SK-N-SH treated with all-trans-retinoic acid at 6 μM for 48 hours (cell line): ENCODE data around the gene CBFA2T3.

ENCODE experiments used
- ATAC-seq: fragments of 200-7000 bp; cut with Tn5 transposase; 3 replicates; pipeline ENCODE4 v1.9.1; 2020; ENCODE audit warnings: mild to moderate bottlenecking, moderate library complexity
- BACH2 ChIP-seq: fragments of 250-450 bp; sonication (Bioruptor Pico); IDR thresholded peaks from 2 replicates; pipeline ENCODE4 v1.9.0; 2021; ENCODE audit warnings: mild to moderate bottlenecking, borderline replicate concordance
- CSRNP3 ChIP-seq: fragments of 250-450 bp; sonication (Bioruptor Pico); IDR thresholded peaks from 2 replicates; pipeline ENCODE4 v1.5.1; 2021; ENCODE audit warnings: mild to moderate bottlenecking, moderate library complexity
- GLIS3 ChIP-seq: fragments of 250-450 bp; sonication (Bioruptor Pico); IDR thresholded peaks from 2 replicates; pipeline ENCODE4 v1.5.0; 2020; ENCODE audit warnings: mild to moderate bottlenecking, moderate library complexity
- PPARA ChIP-seq: fragments of 250-450 bp; sonication (Bioruptor Pico); IDR thresholded peaks from 2 replicates; pipeline ENCODE4 v1.5.0; 2020; ENCODE audit warnings: mild to moderate bottlenecking, borderline replicate concordance
- RARB ChIP-seq: fragments of 250-450 bp; sonication (Bioruptor Pico); IDR thresholded peaks from 2 replicates; pipeline ENCODE4 v1.8.0; 2021; ENCODE audit warnings: mild to moderate bottlenecking, moderate library complexity
- SNAI2 ChIP-seq: fragments of 250-450 bp; sonication (Bioruptor Pico); IDR thresholded peaks from 2 replicates; pipeline ENCODE4 v1.5.0; 2020; ENCODE audit warnings: mild to moderate bottlenecking, moderate library complexity
- TCF4 ChIP-seq: fragments of 250-450 bp; sonication (Bioruptor Pico); IDR thresholded peaks from 2 replicates; pipeline ENCODE4 v1.8.0; 2021; ENCODE audit warnings: mild to moderate bottlenecking, moderate library complexity, borderline replicate concordance
- TOX ChIP-seq: fragments of 250-450 bp; sonication (Bioruptor Pico); IDR thresholded peaks from 2 replicates; pipeline ENCODE4 v1.8.0; 2021; ENCODE audit warnings: mild to moderate bottlenecking, moderate library complexity, borderline replicate concordance
- TSHZ2 ChIP-seq: fragments of 250-450 bp; sonication (Bioruptor Pico); IDR thresholded peaks from 2 replicates; pipeline ENCODE4 v1.5.0; 2020; ENCODE audit warnings: mild to moderate bottlenecking, moderate library complexity
- ZC3H10 ChIP-seq: fragments of 250-450 bp; sonication (Bioruptor Pico); IDR thresholded peaks from 2 replicates; pipeline ENCODE4 v1.5.1; 2021; ENCODE audit warnings: mild to moderate bottlenecking, moderate library complexity
- ZFP3 ChIP-seq: fragments of 250-450 bp; sonication (Bioruptor Pico); IDR thresholded peaks from 2 replicates; pipeline ENCODE4 v1.5.0; 2020; ENCODE audit warnings: mild to moderate bottlenecking, moderate library complexity
- ZFP30 ChIP-seq: fragments of 450-650 bp; formaldehyde crosslinking; IDR thresholded peaks from 2 replicates; pipeline ENCODE4 v1.5.0; 2022; ENCODE audit warnings: mild to moderate bottlenecking, moderate library complexity
- ZNF565 ChIP-seq: fragments of 450-650 bp; formaldehyde crosslinking; conservative IDR thresholded peaks from 2 replicates; pipeline ENCODE4 v1.5.0; 2020; ENCODE audit warnings: low read depth, mild to moderate bottlenecking, moderate library complexity
- ZNF70 ChIP-seq: fragments of 450-650 bp; formaldehyde crosslinking; IDR thresholded peaks from 2 replicates; pipeline ENCODE4 v1.5.0; 2020; ENCODE audit warnings: mild to moderate bottlenecking, moderate library complexity
- ZNF8 ChIP-seq: fragments of 450-650 bp; formaldehyde crosslinking; IDR thresholded peaks from 2 replicates; pipeline ENCODE4 v1.5.0; 2020; ENCODE audit warnings: mild to moderate bottlenecking, moderate library complexity
- TF ChIP-seq, protein P1 (sequence below): fragments of 250-450 bp; sonication (Bioruptor Pico); IDR thresholded peaks from 2 replicates; pipeline ENCODE4 v1.8.0; 2020; ENCODE audit warnings: mild to moderate bottlenecking, moderate library complexity, borderline replicate concordance
- TF ChIP-seq, protein P2 (sequence below): fragments of 250-450 bp; sonication (Bioruptor Pico); IDR thresholded peaks from 2 replicates; pipeline ENCODE4 v1.5.1; 2020; ENCODE audit warnings: low read depth, mild to moderate bottlenecking, moderate library complexity

Gene CBFA2T3

GRCh38 chr16:88900662-88901052, 76.3 kb downstream of the CBFA2T3 start:
- TF ChIP-seq ZFP30 (CRISPR knock-in tag) (no peak), TOX (CRISPR knock-in tag) (no peak), ZFP3 (CRISPR knock-in tag) (no peak), TSHZ2 (CRISPR knock-in tag) (no peak), CSRNP3 (no peak), BACH2 (no peak)
- ATAC-seq = no peak

DNA sequence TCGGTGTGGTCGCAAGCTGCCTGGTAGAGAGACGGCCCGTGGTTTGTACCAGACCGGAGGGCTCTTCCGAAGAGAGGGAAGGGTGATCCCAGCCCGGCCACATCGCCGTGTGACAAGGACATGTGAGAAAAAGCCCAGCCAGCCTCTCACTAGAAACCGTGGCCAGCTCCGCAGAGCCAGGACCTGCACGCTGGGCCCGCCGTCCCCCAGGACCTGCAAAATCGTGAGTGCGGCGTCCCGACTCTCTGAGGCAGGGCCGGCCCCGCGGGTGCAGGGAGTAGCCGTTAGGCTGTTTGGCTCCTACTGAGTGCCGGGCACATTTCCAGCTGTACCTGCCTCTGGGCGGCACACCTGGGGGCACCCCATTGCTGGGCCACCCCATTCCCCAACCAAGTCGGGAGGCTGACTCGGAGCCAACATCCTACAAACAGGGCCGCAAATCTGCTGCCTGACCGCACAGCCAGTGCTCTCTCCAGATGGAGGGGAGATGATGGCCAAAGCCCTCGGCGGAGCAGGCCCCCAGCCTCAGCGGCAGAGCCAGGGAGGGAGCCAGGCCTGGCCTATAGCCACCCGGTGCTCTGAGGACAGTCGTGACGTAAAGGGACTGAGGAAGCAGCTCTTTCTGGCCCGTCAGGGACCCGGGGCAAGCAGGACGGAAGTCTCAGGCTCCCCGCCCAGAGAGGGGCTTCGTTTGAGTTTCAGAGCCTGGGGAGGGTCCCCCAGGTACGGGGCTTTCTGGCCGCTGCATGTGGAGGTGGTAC, 76.9 kb downstream of the CBFA2T3 start:
- no peak for ATAC-seq
- no peak for TF ChIP-seq ZNF565
- TF ChIP-seq ZNF70 (CRISPR knock-in tag) = no peak
- no peak for TF ChIP-seq BACH2
- no peak for TF ChIP-seq PPARA (CRISPR knock-in tag)
- TF ChIP-seq TOX (CRISPR knock-in tag) = no peak
- TF ChIP-seq ZNF8 (CRISPR knock-in tag) = no peak
- TF ChIP-seq ZC3H10 (CRISPR knock-in tag) = no peak
- TF ChIP-seq, protein P1, sequence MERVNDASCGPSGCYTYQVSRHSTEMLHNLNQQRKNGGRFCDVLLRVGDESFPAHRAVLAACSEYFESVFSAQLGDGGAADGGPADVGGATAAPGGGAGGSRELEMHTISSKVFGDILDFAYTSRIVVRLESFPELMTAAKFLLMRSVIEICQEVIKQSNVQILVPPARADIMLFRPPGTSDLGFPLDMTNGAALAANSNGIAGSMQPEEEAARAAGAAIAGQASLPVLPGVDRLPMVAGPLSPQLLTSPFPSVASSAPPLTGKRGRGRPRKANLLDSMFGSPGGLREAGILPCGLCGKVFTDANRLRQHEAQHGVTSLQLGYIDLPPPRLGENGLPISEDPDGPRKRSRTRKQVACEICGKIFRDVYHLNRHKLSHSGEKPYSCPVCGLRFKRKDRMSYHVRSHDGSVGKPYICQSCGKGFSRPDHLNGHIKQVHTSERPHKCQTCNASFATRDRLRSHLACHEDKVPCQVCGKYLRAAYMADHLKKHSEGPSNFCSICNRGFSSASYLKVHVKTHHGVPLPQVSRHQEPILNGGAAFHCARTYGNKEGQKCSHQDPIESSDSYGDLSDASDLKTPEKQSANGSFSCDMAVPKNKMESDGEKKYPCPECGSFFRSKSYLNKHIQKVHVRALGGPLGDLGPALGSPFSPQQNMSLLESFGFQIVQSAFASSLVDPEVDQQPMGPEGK = no peak
- no peak for TF ChIP-seq TCF4 (CRISPR knock-in tag)
- TF ChIP-seq, protein P2, sequence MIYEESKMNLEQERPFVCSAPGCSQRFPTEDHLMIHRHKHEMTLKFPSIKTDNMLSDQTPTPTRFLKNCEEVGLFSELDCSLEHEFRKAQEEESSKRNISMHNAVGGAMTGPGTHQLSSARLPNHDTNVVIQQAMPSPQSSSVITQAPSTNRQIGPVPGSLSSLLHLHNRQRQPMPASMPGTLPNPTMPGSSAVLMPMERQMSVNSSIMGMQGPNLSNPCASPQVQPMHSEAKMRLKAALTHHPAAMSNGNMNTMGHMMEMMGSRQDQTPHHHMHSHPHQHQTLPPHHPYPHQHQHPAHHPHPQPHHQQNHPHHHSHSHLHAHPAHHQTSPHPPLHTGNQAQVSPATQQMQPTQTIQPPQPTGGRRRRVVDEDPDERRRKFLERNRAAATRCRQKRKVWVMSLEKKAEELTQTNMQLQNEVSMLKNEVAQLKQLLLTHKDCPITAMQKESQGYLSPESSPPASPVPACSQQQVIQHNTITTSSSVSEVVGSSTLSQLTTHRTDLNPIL (CRISPR knock-in tag) = no peak
- TF ChIP-seq RARB (CRISPR knock-in tag) = no peak
- no peak for TF ChIP-seq ZFP30 (CRISPR knock-in tag)
- TF ChIP-seq GLIS3 (CRISPR knock-in tag) = no peak
- no peak for TF ChIP-seq CSRNP3
- TF ChIP-seq TSHZ2 (CRISPR knock-in tag) = no peak
- no peak for TF ChIP-seq ZFP3 (CRISPR knock-in tag)
- no peak for TF ChIP-seq SNAI2 (CRISPR knock-in tag)
